Left lobe of liver (tissue), 2 donors: ENCODE measurements around the gene PPP1R14B. TPM values are rescaled to one million over a fixed set of nuclear protein-coding genes. Genes with fewer than 3 reads are reported as not detected.

Source experiments
- ATAC-seq: fragments of 200-7000 bp; cut with Tn5 transposase; one replicate; pipeline ENCODE4 v1.9.1; 2020; ENCODE audit warnings: mild to moderate bottlenecking, moderate library complexity
- DNase-seq: peaks from one replicate; pipeline ENCODE4 v3.0.0-alpha.2; 2020; ENCODE audit warnings: low spot score
- total RNA-seq: library from RNA; stranded (reverse); gene quantifications from one replicate; pipeline ENCODE4 v1.2.1, GENCODE V29; 2021
- donor health status: DM: no; HTN: no; CAD: no; lungs with moderate emphysema.
- donor health status: DM: no; HTN: yes; CAD: no.

Gene PPP1R14B
- total RNA-seq, 1 donor from 2014 or later = 50.1 TPM

DNA sequence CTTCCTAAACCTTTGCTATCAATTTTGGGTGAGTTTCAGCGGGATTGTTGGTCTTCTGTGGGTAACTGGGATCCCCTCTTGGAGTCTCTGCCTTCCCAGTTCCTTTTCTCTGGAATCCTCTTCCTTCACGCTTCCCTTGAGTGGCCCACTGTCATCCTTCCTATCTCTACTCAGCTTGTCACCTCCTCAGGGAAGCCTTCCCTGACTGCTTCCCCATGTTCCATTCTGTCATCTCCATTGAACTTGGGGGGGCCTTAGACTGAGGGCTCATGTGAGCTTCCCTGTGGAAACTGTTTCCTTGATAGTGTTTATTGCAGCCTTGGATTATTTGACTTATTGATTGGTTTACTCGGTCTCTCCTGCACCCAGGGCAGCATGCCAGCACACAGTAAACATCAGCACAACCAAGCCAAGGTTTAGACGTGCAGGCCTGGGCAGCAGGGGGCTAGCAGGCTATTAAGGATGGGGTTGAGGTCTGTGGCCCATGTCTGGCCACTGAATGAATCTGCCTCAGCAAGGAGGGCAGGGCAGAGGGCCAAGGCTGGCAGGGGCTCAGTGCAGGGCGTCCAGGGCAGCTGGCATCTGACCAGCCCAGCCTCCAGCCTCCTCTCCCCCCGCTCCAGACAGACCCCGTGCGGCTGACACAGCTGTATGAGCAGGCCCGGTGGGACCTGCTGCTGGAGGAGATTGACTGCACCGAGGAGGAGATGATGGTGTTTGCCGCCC is 28.0 kb downstream of the PPP1R14B start:
- ATAC-seq (peak; percentile 81), DNase-seq (peak; percentile 81)

DNA sequence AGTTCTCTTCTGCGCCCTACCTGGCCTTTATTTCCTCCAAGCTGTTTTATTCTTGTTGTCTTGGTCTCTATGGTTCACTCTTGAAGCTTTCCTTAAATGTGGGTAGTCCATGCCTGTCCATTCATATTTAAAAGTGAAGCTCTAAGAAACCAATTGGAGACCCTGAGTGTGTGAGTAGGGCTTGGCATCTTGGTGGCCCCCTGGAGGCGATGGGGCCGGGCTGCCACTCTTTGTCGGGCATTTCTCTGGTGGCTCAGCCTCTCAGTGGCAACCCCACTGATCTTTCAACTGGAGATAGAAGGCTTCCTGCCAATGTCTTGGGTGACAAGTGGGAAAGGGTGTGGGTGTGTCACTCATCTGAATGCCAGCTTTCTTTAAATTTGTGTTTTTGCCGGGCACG is 29.9 kb downstream of the PPP1R14B start:
- DNase-seq (no peak), ATAC-seq (no peak)

DNA sequence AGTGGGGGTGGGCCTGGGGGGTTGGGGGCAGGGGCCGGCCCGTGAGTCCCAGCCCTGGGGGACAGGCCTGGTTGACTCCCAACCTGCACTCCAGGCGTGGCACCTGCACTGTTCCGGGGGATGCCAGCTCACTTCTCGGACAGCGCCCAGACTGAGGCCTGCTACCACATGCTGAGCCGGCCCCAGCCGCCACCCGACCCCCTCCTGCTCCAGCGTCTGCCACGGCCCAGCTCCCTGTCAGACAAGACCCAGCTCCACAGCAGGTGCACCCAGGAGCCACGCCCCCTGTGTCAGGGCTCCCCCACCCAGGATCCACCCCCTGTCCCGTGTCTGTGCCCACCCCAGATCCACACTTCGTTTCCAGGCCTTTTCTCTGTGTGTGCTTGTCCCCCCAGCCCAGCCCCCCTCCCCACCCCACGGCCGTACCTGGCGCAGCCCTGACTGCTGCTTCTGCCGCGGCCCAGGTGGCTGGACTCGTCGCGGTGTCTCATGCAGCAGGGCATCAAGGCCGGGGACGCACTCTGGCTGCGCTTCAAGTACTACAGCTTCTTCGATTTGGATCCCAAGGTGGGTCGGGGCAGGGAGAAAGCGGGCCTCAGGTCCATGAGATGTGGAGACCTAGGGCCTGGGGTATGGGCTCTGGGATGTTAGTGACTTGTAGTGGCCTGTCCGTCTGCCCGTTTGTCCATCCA is 35.4 kb downstream of the PPP1R14B start:
- ATAC-seq (no peak), DNase-seq (no peak)

DNA sequence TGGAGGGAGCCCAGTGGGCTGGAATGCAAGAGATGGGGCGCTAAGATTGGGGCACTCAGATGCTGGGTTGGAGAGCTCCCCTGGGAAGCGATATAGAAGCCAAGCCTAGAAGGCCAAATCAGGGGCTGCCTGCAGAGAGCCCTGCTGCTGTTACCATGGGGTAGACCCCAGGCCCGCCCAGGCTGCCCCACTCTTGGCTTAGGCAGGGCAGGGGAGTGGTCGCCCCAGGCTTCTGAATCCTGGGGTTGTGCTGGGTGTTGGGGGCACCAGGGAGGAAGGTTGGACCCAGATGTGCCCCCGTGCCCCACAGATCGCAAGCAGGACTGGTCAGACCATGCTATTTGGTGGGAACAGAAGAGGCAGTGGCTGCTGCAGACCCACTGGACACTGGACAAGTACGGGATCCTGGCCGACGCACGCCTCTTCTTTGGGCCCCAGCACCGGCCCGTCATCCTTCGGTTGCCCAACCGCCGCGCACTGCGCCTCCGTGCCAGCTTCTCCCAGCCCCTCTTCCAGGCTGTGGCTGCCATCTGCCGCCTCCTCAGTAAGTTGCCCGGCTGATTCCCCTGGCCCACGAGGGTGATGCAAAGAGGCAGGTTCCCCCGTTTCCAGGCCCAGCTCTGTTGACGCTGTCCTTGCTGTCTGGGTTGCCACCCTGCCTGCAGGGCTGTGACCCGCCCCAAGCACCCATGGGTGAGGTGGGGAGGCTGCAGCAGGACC is 36.3 kb downstream of the PPP1R14B start:
- no peak for ATAC-seq
- DNase-seq = no peak

DNA sequence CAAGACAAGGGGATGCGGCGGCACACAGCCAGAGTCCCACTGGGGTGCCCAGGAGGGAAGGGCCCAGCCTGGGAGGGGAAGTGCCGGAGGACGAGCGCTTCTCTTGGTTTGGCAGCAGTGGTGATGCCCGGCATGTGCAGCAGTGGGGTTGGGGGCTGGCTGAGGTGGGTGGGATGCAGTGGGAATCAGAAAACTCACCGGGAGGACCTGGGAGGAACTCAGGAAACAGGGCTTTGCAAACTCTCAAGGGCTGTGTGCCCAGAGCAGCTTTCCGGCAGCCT is 37.2 kb downstream of the PPP1R14B start:
- no peak for DNase-seq

DNA sequence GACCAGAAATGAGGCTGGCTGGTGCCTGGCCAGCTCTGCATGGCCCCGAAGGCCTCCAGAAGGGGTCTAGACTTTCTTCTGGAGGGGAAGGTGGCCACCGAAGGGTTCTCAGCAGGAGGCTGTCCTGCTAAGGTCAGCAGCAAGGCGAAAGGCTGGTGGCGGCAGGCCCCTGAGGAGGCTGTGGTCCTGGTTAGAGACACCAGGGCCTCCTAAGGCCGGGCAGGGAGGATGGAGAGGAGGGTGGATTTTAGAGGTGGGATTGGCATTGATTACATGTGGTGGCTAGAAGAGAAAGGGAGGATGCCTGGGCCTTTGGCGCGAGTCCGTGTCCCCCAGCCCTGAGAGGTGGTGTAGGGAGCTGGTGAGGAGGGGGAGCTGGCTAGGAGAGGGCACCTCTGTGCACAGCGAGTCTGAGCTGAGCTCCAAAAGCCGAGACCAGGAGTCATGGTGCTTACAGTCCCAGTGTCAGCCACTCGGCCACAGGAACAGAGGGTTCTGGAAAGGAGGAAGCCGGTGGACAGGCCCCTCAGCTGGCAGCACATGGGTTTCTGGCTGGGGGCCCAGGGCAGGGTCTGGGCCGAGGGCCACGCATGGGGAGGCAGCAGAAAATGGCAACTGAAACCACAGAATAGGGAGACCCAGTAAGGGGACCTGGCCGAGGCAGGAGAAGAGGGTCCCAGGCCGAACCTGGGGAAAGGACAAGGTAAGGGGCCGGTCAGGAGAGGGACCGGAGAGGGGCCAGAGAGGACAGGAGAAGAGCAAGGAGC is 37.8 kb downstream of the PPP1R14B start:
- no peak for DNase-seq
- ATAC-seq = no peak

More for the DNA sequence above, 37.2 kb downstream of the PPP1R14B start:
- ATAC-seq = no peak

DNA sequence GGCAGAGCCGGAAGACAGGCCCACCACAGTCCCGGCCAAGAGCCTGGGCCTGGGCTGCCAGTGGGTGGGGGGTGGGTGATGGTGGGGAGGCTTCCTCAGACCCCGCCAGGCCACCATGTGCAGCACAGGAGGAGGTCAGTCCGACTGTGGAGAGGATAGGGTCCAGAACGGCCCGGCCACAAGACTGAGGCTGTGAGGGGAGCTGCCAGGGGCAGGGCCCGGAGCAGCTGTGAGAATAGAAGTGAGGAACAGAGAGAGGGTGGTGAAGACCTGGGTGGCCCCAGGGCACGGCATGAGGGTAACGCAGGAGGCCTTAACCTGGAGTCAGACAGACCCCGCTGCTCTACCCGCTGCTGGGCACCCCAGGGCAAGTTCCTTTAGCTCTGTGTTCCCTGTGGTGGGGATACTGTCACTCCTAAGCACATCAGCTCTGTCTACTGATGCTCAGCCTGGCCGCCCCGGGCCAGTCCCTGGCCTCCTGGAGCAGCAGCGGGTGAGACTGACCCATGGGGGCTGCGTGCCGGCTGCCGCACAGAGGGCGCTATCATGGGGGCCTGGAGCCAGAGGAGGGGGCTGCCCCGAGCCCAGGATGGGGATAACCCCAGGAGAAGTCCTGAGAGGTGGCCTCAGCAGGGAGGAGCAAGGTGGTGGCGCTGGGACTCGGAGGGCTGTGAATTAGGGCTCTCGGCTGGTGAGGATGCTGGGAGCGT is 38.5 kb downstream of the PPP1R14B start:
- ATAC-seq (no peak), DNase-seq (no peak)

DNA sequence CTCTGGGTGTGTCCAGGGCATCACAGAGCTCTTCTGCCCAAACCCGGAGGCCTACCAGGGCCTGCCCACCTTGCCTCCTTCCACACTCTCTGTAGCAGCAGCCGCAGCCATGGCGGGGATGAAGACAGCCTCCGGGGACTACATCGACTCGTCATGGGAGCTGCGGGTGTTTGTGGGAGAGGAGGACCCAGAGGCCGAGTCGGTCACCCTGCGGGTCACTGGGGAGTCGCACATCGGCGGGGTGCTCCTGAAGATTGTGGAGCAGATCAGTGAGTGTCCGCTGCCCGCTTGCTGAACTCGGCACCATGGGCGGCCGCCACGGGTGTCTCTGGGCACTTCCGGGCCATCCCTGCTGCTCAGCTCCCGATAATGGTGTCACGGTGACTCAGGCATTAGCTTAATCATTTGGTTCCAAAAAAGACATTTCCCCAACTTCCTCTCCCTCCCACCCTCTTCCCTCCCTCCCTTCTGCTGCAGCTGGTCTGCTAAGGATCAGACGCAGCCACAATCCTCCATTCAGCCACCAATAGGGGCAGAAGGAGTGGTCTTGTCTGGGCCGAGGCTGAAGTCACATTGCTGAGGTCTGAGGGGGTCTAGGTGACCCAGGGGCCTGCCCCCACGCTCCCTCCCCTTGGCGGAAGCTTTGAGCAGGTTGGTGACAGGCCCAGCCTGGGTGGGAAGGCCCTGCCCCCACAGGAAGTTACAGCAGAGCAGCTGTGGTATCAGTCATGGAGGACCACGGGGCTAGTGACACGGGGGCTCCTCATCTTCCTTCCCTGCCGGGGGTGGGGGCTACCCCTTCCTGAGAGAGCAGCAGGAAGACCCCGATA is 39.3 kb downstream of the PPP1R14B start:
- ATAC-seq = peak; percentile 35

DNA sequence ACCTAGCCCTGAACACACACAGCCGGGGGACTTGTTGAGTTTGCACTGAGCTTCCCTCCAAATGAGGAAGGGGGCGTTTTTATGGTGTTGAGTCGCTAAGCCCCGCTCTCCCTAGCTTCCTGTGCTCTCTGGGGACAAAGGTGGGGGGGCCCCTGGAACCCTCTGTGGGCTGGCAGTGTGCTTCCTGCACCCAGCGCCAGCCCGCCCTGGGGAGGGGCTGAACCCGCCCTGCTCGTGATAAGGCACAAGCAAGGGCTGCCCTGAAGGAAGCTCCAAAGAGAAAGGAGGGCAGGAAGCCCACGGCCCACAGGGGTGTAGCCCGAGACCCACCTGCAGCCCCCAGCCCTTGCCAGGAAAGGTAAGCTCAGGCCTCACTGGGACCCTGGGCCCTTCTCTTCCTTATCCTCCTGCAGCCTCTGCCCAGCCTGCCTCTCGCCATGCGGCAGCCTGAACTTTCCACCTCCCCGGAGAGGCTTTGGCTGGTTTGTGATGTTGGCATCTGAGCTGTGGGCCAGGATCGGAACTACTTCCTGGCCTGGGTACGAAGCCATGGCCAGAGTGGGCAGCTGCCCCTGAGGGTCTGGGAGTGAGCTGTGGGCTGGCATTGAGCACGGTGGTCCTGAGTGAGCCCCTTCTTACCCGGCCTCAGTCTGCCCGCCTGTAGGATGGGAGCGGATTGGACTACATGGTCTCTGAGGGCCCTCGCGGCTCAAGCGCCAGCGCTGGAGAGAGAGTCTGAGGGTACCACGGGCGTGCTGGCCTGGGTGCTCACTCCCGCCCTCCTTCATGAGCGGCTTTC is 40.1 kb downstream of the PPP1R14B start, which contains the start of gene FERMT3:
FERMT3 (plus strand) TSS at position 265 of the 799 bp plus-strand sequence. CDS start 644 bp downstream, outside the sequence.
- ATAC-seq = peak; percentile 42

More for the DNA sequence above, 39.3 kb downstream of the PPP1R14B start:
- DNase-seq = peak; percentile 61

DNA sequence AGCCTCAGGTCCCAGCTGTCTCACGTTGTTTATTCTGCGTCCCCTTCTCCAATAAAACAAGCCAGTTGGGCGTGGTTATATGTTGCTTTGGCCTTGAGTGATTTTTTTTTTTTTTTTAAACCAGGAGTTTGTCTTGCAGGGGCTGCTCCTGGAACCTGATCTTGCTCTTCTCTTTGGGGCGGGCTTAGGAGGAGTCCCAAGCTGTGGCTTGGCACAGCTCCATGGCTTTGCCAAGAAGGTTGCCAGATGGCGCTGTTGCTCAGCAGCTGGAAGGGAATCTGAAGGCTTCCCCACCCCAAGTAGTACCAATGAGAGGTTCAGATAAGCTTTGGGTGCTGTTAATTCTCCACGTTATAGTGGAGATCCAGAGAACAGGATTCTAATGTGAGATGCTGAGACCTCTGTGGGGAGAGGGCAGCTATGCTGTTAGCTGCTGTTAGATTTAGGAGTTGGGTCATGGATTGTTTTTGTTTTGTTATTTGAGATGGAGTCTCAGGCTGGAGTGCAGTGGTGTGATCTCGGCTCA is 42.2 kb downstream of the PPP1R14B start:
- ATAC-seq = peak; percentile 74

More for the DNA sequence above, 40.1 kb downstream of the PPP1R14B start, which contains the start of gene FERMT3:
- DNase-seq = peak; percentile 57

DNA sequence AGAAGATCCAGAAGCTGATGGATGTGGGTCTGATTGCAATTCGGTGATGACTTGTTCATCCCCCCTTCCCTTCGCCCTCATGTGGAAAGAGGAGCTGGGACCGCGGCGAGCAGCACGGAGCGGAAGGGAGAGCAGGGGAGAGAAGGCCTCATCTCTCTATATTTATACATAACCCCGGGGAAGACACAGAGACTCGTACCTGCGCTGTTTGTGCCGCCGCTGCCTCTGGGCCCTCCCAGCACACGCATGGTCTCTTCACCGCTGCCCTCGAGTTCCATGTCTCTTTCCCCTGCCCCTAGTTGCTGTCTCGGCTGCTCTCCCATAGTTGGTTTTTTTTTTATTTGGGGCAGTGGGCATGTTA is 42.7 kb downstream of the PPP1R14B start:
- ATAC-seq = no peak
- no peak for DNase-seq

More for the DNA sequence above, 42.2 kb downstream of the PPP1R14B start:
- DNase-seq = peak; percentile 80

DNA sequence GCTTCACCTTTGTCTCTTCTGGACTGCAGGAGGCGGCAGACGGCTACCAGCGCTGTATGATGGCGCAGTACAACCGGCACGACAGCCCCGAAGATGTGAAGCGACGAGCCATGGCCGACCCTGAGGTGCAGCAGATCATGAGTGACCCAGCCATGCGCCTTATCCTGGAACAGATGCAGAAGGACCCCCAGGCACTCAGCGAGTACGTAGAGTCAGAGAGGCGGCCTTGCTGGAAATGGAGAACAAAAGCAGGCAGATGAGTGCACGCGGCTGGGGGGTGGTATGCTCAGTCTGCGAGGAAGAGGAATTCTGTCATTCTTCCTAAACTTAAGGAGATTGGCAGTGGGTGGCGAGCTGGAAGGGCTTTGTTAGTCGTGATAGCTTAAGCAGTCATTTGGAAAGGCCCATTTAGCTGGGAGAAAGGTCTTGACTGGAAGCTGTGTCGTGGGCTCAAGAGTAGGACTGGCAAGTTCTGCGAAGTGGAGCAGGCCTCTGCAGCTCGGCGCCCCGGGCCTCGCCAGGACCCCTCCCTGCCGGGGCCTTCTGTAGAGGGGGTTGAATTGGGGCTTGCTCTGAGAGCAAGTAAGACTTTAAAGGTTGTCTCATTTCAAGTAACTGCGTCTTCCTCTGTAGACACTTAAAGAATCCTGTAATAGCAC is 43.2 kb downstream of the PPP1R14B start:
- ATAC-seq (no peak), DNase-seq (no peak)

DNA sequence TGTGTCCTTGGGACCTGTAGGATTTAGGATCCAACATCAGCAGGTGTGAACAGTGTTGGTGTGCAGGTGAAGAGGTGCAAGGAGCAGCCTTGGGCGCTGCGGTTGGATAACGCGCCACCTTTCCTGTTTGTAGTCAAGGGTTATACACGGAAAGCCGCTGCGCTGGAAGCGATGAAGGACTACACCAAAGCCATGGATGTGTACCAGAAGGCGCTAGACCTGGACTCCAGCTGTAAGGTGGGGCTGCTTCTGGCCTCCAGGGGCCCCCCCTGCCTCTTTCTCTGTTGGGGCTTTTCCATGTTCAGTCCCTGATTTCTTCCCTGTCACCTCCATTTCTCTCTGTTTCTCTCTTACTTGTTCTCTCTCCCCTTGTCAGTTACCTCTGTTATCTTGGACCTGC is 43.8 kb downstream of the PPP1R14B start:
- ATAC-seq = no peak
- DNase-seq = no peak

DNA sequence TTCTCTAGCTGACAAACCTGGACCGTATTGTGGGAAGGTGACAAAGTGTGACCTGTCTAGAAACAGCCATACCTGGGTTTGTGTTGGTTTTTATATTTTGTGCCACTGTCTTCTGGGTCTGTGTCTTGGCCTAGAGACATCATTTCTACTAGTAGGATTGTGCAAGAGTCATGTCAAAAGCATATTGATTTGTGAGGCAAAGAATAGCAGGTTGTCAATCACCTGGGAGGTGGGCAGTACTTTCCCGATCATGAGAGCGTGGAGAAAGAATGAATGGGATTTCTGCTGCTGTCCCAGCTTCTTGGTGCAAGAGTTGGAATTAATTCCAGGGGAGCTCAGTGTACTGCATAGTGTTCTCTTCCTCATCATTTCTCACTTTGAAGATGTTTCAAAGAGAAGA is 45.2 kb downstream of the PPP1R14B start:
- ATAC-seq = peak; percentile 44
- DNase-seq = no peak

DNA sequence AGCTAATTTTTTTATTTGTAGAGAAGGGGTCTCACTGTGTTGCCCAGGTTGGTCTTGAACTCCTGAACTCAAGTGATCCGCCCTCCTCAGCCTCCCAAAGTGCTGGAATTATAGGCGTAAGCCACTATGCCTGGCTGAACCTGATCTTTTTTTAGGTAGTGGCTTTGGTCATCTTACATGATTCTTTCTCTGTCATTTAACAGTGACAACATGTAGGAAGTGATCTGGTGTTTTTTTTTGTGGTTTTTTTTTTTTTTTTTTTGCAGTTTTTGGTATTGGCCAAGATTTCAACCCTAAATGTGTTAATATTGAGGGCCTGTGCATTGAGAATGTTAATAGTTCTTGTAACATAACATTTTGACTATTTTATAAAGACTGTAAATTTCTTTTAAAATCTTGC is 48.2 kb downstream of the PPP1R14B start:
- DNase-seq (no peak), ATAC-seq (no peak)

DNA sequence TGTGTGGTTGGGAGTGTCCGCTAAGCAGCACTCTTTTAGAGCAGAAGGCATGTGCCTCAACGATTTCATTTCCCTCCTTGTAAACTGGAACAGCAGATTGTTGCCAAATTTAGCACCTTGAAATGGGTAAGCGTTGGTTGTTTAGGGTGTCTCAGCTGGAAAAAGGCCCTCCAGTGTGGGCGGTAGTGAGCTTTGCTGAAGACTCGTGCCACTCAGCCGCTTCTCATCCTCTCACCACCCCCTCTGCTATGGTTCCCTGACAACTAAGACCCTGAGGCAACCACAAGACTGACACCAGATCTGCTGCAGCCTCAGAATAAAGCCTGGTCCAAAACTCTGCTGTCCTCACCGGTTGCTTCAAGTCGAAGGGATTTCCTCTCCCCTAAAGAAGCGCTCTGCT is 50.1 kb downstream of the PPP1R14B start:
- DNase-seq (no peak), ATAC-seq (no peak)
